ENCODE measurements around the gene OR1B1.

The OR1B1 gene

GRCh38 chr9:122657527-122657926 is at the start of gene OR1B1:
Gene OR1B1, minus strand, starts transcription at chr9:122657627.
- H3K79me2 ChIP-seq (ENCODE audit: insufficient read depth, low read length), result no peaks in the 10 kb centered on the region
- H3K36me3 ChIP-seq (ENCODE audit: insufficient read depth, low read length), result no peaks in the 10 kb centered on the region
- H4K20me1 ChIP-seq (ENCODE audit: insufficient read depth, low read length, poor library complexity, severe bottlenecking), result no peaks in the 10 kb centered on the region
- H3K4me1 ChIP-seq (ENCODE audit: insufficient read depth, low read length, poor library complexity, severe bottlenecking), result no peaks in the 10 kb centered on the region
- H2AFZ ChIP-seq (ENCODE audit: low read length), result no peak within 1 kb of the TSS
- H3K9me2 ChIP-seq (replicated peaks; ENCODE audit: low read depth, low read length), result no peaks in the 10 kb centered on the region; the same call in 1 of the 2 replicates
- H3K27me3 ChIP-seq (ENCODE audit: insufficient read depth, low read length, poor library complexity, severe bottlenecking), result no peaks in the 10 kb centered on the region
- no peaks in the 10 kb centered on the region for H3K9me3 ChIP-seq (ENCODE audit: insufficient read depth, low read depth, low read length)
- no peak within 1 kb of the TSS for H3K4me3 ChIP-seq (ENCODE audit: low read length, poor library complexity, severe bottlenecking)
- no peak within 1 kb of the TSS for H3K4me2 ChIP-seq (ENCODE audit: low read depth, low read length, poor library complexity, severe bottlenecking)
- H3F3A ChIP-seq (ENCODE audit: low read depth), result no peaks in the 10 kb centered on the region
- no peak within 1 kb of the TSS for H3K9ac ChIP-seq (ENCODE audit: low read depth, low read length, poor library complexity, severe bottlenecking)
- no peak for TF ChIP-seq CTCF (conservative IDR thresholded peaks at IDR 0.05; ENCODE audit: low read length)
- TF ChIP-seq EZH2phosphoT487 (IDR thresholded peaks at IDR 0.05; ENCODE audit: borderline replicate concordance), result no peak

GRCh38 chr9:122695696-122696095 is 38.3 kb upstream of the OR1B1 start:
- H3K4me3 ChIP-seq (ENCODE audit: low read length, poor library complexity, severe bottlenecking), result no peak overlapping the region
- no peaks in the 10 kb centered on the region for H3F3A ChIP-seq (ENCODE audit: low read depth)
- no peaks in the 10 kb centered on the region for H3K79me2 ChIP-seq (ENCODE audit: insufficient read depth, low read length)
- H3K27me3 ChIP-seq (ENCODE audit: insufficient read depth, low read length, poor library complexity, severe bottlenecking), result no peaks in the 10 kb centered on the region
- no peaks in the 10 kb centered on the region for H4K20me1 ChIP-seq (ENCODE audit: insufficient read depth, low read length, poor library complexity, severe bottlenecking)
- H3K4me1 ChIP-seq (ENCODE audit: insufficient read depth, low read length, poor library complexity, severe bottlenecking), result no peaks in the 10 kb centered on the region
- no peak for TF ChIP-seq EZH2phosphoT487 (IDR thresholded peaks at IDR 0.05; ENCODE audit: borderline replicate concordance)
- no peak for TF ChIP-seq CTCF (conservative IDR thresholded peaks at IDR 0.05; ENCODE audit: low read length)
- no peaks in the 10 kb centered on the region for H3K9me2 ChIP-seq (replicated peaks; ENCODE audit: low read depth, low read length)
- H3K36me3 ChIP-seq (ENCODE audit: insufficient read depth, low read length), result no peaks in the 10 kb centered on the region
- no peak overlapping the region for H3K9ac ChIP-seq (ENCODE audit: low read depth, low read length, poor library complexity, severe bottlenecking)
- no peak overlapping the region for H2AFZ ChIP-seq (ENCODE audit: low read length)
- H3K9me3 ChIP-seq (ENCODE audit: insufficient read depth, low read depth, low read length), result 0 out of 2 replicates have a peak, but pooled peaks cover 4% of the 10 kb centered on the region
- H3K4me2 ChIP-seq (ENCODE audit: low read depth, low read length, poor library complexity, severe bottlenecking), result no peak overlapping the region

- Histone ChIP-seq H3K4me3 (ENCODE audit: low read length, poor library complexity, severe bottlenecking) (no peak overlapping the region), H3F3A (ENCODE audit: low read depth) (no peaks in the 10 kb centered on the region), H3K36me3 (ENCODE audit: insufficient read depth, low read length) (no peaks in the 10 kb centered on the region), H4K20me1 (ENCODE audit: insufficient read depth, low read length, poor library complexity, severe bottlenecking) (no peaks in the 10 kb centered on the region), H3K9ac (ENCODE audit: low read depth, low read length, poor library complexity, severe bottlenecking) (no peak overlapping the region), H3K4me2 (ENCODE audit: low read depth, low read length, poor library complexity, severe bottlenecking) (no peak overlapping the region), H3K4me1 (ENCODE audit: insufficient read depth, low read length, poor library complexity, severe bottlenecking) (no peaks in the 10 kb centered on the region), H2AFZ (ENCODE audit: low read length) (no peak overlapping the region), H3K9me3 (ENCODE audit: insufficient read depth, low read depth, low read length) (peaks cover 7% of the 10 kb centered on the region; the same call in 1 of the 2 replicates), H3K27me3 (ENCODE audit: insufficient read depth, low read length, poor library complexity, severe bottlenecking) (no peaks in the 10 kb centered on the region), H3K9me2 (replicated peaks; ENCODE audit: low read depth, low read length) (no peaks in the 10 kb centered on the region), H3K79me2 (ENCODE audit: insufficient read depth, low read length) (no peaks in the 10 kb centered on the region)
- no peak for TF ChIP-seq EZH2phosphoT487 (IDR thresholded peaks at IDR 0.05; ENCODE audit: borderline replicate concordance)
- TF ChIP-seq CTCF (conservative IDR thresholded peaks at IDR 0.05; ENCODE audit: low read length), result no peak
These were observed 27.4 kb upstream of the OR1B1 start for GRCh38 chr9:122684851-122685250.

Measured in Loucy (cell line).